Measurements from ENCODE around the gene ZNF587B.
"Not testable (repeated sequence)": the region's sequence is repeated elsewhere in the genome, so short reads cannot be mapped to it uniquely, and the experiment has no call there.

The ZNF587B gene

GRCh38 chr19:57817976-57818375, 12.1 kb upstream of the ZNF587B start:
- DNase-seq, result no peak
- Histone ChIP-seq H3K27me3 (no peaks in the 10 kb centered on the region), H3K36me3 (peaks cover 10% of the 10 kb centered on the region), H3K9me3 (no peaks in the 10 kb centered on the region), H3K4me1 (no peaks in the 10 kb centered on the region), H3K4me3 (ENCODE audit: low read depth, low read length) (no peak overlapping the region)
- TF ChIP-seq CTCF (IDR thresholded peaks at IDR 0.05; ENCODE audit: low read depth, low read length), result no peak

GRCh38 chr19:57818378-57818777, 11.7 kb upstream of the ZNF587B start:
- peaks cover 13% of the 10 kb centered on the region for H3K36me3 ChIP-seq
- no peaks in the 10 kb centered on the region for H3K9me3 ChIP-seq
- TF ChIP-seq CTCF (IDR thresholded peaks at IDR 0.05; ENCODE audit: low read depth, low read length), result no peak
- no peak for DNase-seq
- H3K4me3 ChIP-seq (ENCODE audit: low read depth, low read length), result no peak overlapping the region
- no peaks in the 10 kb centered on the region for H3K27me3 ChIP-seq
- H3K4me1 ChIP-seq, result no peaks in the 10 kb centered on the region

GRCh38 chr19:57819475-57820148, 10.5 kb upstream of the ZNF587B start:
- H3K9me3 ChIP-seq, result no peaks in the 10 kb centered on the region
- peak; percentile 87 for DNase-seq
- no peaks in the 10 kb centered on the region for H3K4me1 ChIP-seq
- TF ChIP-seq CTCF (IDR thresholded peaks at IDR 0.05; ENCODE audit: low read depth, low read length), result peak; percentile 20
- H3K36me3 ChIP-seq, result peaks cover 25% of the 10 kb centered on the region
- peak overlapping the region; percentile 99 for H3K4me3 ChIP-seq (ENCODE audit: low read depth, low read length)
- no peaks in the 10 kb centered on the region for H3K27me3 ChIP-seq

GRCh38 chr19:57820599-57820998, 9.5 kb upstream of the ZNF587B start:
- no peaks in the 10 kb centered on the region for H3K9me3 ChIP-seq
- no peaks in the 10 kb centered on the region for H3K27me3 ChIP-seq
- peak overlapping the region; percentile 99 for H3K4me3 ChIP-seq (ENCODE audit: low read depth, low read length)
- H3K36me3 ChIP-seq, result peaks cover 26% of the 10 kb centered on the region
- no peaks in the 10 kb centered on the region for H3K4me1 ChIP-seq
- DNase-seq, result no peak
- no peak for TF ChIP-seq CTCF (IDR thresholded peaks at IDR 0.05; ENCODE audit: low read depth, low read length)

GRCh38 chr19:57821095-57821494, 9.0 kb upstream of the ZNF587B start:
- H3K9me3 ChIP-seq, H3K4me1 ChIP-seq, H3K27me3 ChIP-seq, DNase-seq: not testable (repeated sequence)
- Histone ChIP-seq H3K36me3 (peaks cover 28% of the 10 kb centered on the region), H3K4me3 (ENCODE audit: low read depth, low read length) (peak overlapping the region; percentile 99; the same call in 1 of the 2 replicates)

- not testable (repeated sequence) for H3K9me3 ChIP-seq; DNase-seq; H3K27me3 ChIP-seq; H3K4me1 ChIP-seq; H3K4me3 ChIP-seq (ENCODE audit: low read depth, low read length)
- peaks cover 32% of the 10 kb centered on the region for H3K36me3 ChIP-seq
These were observed 8.6 kb upstream of the ZNF587B start for GRCh38 chr19:57821501-57821900.

- not testable (repeated sequence) for H3K4me3 ChIP-seq (ENCODE audit: low read depth, low read length); H3K9me3 ChIP-seq; H3K27me3 ChIP-seq; H3K4me1 ChIP-seq; DNase-seq
- peaks cover 32% of the 10 kb centered on the region for H3K36me3 ChIP-seq
These were observed 6.9 kb upstream of the ZNF587B start for GRCh38 chr19:57823155-57823554.

- H3K4me3 ChIP-seq (ENCODE audit: low read depth, low read length); DNase-seq; H3K4me1 ChIP-seq; H3K27me3 ChIP-seq; H3K9me3 ChIP-seq: not testable (repeated sequence)
- peaks cover 34% of the 10 kb centered on the region for H3K36me3 ChIP-seq
These were observed 6.5 kb upstream of the ZNF587B start for GRCh38 chr19:57823608-57824007.
